GM12801 (cell line): ENCODE measurements around the gene FBLN5.

ENCODE experiments used
- TF ChIP-seq, protein P1 (sequence below): IDR thresholded peaks from one replicate; pipeline ENCODE4 v1.5.1; 2011; ENCODE audit warnings: control low read depth; ENCODE audit not compliant: insufficient read length; ENCODE audit errors: extremely low read depth

The FBLN5 gene

DNA sequence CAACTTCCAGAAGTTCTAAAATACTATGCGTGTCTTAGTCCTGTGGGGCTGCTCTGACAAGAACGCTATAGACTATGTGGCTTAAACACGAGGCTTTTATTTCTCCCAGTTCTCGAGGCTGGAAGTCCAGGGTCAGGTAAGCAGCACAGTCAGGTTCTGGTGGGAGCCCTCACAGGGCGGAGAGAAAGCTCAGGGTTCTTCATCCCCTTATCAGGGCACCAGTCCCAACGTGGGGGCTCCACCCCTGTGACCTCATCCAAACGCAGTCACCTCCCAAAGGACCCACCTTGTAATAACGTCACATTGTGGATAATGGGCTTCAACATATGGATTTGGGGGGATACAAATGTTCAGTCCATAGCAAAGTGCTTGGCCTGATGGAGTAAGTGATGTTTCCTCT, 43.0 kb downstream of the FBLN5 start:
- TF ChIP-seq, protein P1, sequence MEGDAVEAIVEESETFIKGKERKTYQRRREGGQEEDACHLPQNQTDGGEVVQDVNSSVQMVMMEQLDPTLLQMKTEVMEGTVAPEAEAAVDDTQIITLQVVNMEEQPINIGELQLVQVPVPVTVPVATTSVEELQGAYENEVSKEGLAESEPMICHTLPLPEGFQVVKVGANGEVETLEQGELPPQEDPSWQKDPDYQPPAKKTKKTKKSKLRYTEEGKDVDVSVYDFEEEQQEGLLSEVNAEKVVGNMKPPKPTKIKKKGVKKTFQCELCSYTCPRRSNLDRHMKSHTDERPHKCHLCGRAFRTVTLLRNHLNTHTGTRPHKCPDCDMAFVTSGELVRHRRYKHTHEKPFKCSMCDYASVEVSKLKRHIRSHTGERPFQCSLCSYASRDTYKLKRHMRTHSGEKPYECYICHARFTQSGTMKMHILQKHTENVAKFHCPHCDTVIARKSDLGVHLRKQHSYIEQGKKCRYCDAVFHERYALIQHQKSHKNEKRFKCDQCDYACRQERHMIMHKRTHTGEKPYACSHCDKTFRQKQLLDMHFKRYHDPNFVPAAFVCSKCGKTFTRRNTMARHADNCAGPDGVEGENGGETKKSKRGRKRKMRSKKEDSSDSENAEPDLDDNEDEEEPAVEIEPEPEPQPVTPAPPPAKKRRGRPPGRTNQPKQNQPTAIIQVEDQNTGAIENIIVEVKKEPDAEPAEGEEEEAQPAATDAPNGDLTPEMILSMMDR = no peak

GRCh38 chr14:91903070-91903469, 44.4 kb downstream of the FBLN5 start:
- TF ChIP-seq, protein P1 = no peak

DNA sequence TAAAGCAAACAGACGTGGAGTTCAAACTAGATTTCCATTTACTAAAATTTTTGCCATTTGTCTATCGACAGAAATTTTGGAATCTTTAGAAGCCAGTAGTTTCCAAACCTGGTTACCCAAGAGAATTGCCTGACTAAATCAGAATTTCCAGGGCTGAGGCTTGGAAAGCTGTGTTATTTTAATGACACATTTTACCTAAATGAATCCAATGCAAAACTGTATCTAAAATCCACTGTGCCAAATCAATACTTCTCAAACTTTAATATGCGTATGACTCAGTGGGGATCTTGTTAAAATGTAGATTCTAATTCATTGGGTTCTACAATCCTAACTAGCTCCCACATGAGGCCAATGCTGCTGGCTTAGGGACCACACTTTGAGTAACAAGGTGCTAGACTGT, 45.2 kb downstream of the FBLN5 start:
- TF ChIP-seq, protein P1 = no peak

DNA sequence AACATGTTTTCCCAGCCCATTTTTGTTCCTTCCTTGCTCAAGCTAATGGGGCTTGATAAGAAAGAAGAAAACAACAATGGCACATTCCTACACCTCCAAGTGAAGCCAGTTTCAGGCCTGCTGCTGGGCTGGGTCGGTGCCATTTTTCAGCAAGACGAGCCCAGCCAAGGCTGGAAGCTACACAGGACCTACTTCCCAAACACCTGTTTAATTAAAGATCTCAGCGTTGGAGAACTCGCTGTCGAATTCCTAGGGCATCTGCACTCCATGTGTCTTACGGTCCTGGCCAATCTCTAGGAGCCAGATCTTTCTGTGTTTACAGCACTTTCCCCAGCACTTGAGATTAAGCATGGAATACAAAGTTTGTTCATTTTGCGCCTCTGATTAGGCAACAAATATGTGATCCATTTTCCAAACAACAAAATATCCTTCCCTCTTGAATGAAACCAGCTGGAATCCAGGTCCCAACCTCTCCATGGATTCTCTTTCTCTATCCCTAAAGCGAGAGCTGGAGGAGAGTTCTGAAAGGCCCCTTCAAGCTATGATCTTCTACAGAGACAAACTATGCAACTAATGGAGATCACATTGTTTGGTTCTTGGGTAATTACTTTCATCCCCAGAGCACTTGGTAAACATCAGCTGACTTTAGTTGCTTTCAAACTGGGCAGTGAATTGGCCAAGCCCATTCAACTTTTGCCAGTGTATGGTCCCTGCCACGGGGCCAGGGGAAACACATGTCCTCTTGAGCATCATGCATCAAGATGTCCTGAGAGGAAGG, 45.9 kb downstream of the FBLN5 start:
- TF ChIP-seq, protein P1 = no peak

DNA sequence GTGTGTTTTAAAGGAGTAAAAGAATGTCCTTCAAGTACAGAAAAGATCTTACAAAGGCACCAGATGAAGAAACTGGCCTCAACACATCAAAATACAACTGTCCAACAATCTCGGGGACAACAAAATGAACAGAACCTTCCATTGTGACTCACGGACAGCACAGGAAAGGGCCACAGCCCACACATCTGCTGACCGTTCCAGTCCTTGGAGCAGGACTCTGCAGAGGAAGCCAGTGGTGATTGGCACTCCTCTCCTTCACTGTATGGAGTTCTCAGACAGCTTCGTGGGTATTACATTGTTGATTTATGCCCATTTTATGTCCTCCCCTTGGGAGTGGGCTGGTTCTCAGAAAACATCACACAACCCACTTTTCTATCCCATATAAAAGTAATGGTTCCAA, 47.7 kb downstream of the FBLN5 start:
- TF ChIP-seq, protein P1 = no peak

DNA sequence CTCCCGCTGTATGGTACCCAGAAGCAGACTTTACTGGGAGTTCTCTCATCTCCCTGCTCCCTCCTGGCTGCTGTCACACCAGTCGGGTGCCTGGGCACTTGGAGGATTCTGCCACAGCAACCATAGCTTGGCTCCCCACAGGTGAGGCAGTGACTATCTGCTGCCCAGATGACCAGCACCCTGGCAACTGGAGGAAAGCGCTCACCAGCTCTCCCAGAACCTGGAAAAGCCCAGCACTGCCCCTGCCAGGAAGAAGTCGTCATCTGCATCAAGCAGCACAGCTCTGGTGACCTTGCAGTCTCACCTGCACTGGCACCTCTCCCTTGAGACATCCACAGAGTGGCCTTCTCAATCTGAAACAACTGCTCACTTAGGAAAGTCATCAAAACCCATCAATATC, 48.3 kb downstream of the FBLN5 start:
- TF ChIP-seq, protein P1 = no peak

GRCh38 chr14:91898372-91898771, 49.1 kb downstream of the FBLN5 start:
- TF ChIP-seq, protein P1 = no peak
